ENCODE results near the gene EFS. TPM values are rescaled to one million over a fixed set of nuclear protein-coding genes. Genes with fewer than 3 reads are reported as not detected.

The EFS gene
- total and polyA plus RNA-seq, 2 experiments from 2014 or later = 9.7 to 21.9 TPM

DNA sequence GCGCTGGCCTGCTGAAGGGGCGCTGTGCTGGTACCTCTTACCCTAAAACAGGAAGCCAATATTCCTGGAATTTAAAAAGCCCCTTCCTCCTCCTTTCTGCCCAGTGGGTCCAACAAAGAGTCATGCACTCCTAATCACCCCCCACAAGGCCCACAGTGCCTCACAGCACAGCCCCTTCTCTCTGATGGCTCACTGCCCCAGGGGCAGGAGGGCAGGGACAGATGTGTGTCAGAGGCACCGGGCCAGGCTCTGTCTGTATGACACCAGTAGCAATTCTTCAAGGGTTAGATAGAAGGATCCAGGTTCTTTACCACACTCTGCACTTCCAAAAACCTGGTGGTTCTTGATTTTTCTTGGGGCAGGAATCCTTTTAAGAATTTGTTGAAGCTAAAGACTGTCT is 34.2 kb upstream of the EFS start:
- Histone ChIP-seq H3K4me2 (no peak overlapping the region), H3K9me3 (ENCODE audit: low read depth) (no peaks in the 10 kb centered on the region), H3K4me1 (ENCODE audit: insufficient read depth) (no peaks in the 10 kb centered on the region), H2AFZ (no peak overlapping the region), H3K79me2 (no peaks in the 10 kb centered on the region), H4K20me1 (ENCODE audit: insufficient read depth, poor library complexity, severe bottlenecking) (no peaks in the 10 kb centered on the region), H3K27me3 (no peaks in the 10 kb centered on the region), H3K9me2 (replicated peaks; ENCODE audit: insufficient read depth) (no peaks in the 10 kb centered on the region), H3K4me3 (no peak overlapping the region), H3K36me3 (replicated peaks; ENCODE audit: insufficient read depth, low read depth) (no peaks in the 10 kb centered on the region), H3K27ac (no peak overlapping the region)
- DNase-seq (ENCODE audit: low spot score) = no peak
- 87% methylated on average over 3 of the region's 3 CpGs for WGBS (ENCODE audit: low lambda C conversion rate, missing lambda C conversion rate)
- TF ChIP-seq, protein P1, sequence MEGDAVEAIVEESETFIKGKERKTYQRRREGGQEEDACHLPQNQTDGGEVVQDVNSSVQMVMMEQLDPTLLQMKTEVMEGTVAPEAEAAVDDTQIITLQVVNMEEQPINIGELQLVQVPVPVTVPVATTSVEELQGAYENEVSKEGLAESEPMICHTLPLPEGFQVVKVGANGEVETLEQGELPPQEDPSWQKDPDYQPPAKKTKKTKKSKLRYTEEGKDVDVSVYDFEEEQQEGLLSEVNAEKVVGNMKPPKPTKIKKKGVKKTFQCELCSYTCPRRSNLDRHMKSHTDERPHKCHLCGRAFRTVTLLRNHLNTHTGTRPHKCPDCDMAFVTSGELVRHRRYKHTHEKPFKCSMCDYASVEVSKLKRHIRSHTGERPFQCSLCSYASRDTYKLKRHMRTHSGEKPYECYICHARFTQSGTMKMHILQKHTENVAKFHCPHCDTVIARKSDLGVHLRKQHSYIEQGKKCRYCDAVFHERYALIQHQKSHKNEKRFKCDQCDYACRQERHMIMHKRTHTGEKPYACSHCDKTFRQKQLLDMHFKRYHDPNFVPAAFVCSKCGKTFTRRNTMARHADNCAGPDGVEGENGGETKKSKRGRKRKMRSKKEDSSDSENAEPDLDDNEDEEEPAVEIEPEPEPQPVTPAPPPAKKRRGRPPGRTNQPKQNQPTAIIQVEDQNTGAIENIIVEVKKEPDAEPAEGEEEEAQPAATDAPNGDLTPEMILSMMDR (IDR thresholded peaks at IDR 0.05; ENCODE audit: poor library complexity) = no peak
- TF ChIP-seq EZH2 (IDR thresholded peaks at IDR 0.05; ENCODE audit: borderline replicate concordance) (no peak), EZH2phosphoT487 (IDR thresholded peaks at IDR 0.05; ENCODE audit: low read depth, severe bottlenecking, unreplicated experiment) (no peak)

DNA sequence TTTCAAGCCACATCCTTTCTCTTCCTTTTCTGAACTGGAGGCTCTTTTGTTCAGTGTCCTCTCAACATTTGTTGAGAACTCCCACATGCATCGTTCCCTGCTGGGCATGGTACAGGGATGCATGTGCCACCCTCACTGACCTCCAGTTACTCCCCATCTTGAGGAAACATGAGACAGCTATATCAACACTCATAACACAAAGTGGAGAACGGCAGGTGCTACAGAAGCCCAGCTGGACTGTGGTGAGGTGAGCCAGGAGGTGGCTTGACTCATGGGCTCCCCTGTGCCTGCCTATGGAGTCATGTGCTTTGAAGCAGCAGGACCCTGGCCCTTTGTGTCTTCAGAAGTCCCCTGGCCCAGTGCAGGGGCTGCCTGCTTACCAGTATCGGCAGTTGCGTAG is 33.4 kb upstream of the EFS start:
- Histone ChIP-seq H3K9me3 (ENCODE audit: low read depth) (no peaks in the 10 kb centered on the region), H4K20me1 (ENCODE audit: insufficient read depth, poor library complexity, severe bottlenecking) (no peaks in the 10 kb centered on the region), H2AFZ (no peak overlapping the region), H3K4me1 (ENCODE audit: insufficient read depth) (no peaks in the 10 kb centered on the region), H3K4me2 (no peak overlapping the region), H3K27me3 (no peaks in the 10 kb centered on the region), H3K4me3 (no peak overlapping the region), H3K27ac (no peak overlapping the region), H3K9me2 (replicated peaks; ENCODE audit: insufficient read depth) (no peaks in the 10 kb centered on the region), H3K36me3 (replicated peaks; ENCODE audit: insufficient read depth, low read depth) (no peaks in the 10 kb centered on the region), H3K79me2 (no peaks in the 10 kb centered on the region)
- WGBS (ENCODE audit: low lambda C conversion rate, missing lambda C conversion rate) = 93% methylated on average over 4 of the region's 4 CpGs
- TF ChIP-seq, protein P1 (IDR thresholded peaks at IDR 0.05; ENCODE audit: poor library complexity) = no peak
- no peak for DNase-seq (ENCODE audit: low spot score)

DNA sequence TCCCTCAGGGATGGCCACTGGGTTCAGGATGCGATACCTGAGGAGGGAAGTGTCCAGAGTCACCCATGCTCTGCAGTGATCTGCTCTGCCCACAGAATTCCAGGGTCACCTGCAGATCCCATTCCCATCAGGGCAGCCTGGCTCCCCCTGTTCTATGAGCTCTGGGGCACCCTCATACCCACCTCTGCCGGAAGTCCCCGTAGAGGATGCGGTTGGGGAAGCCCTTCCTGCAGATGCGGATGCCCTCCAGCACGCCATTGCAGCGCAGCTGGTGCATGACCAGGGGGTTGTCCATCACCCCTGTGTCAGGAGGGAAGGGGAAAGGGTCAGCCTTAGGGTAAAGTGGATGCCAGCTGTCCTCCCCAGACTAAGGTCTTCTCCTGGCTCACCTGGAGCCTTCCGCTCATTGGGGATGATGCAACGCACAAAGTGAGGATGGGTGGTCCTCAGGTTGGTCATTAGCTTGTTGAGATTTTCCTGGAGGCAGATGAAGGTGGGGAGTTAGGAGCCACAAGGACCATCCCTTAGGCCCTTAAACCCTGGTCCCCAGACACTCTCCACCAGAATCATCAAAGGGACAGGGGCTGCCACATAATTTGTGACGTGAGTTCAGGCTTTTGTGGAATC is 31.9 kb upstream of the EFS start:
- Histone ChIP-seq H3K4me3 (no peak overlapping the region), H3K4me2 (no peak overlapping the region), H3K9me2 (replicated peaks; ENCODE audit: insufficient read depth) (no peaks in the 10 kb centered on the region), H3K36me3 (replicated peaks; ENCODE audit: insufficient read depth, low read depth) (no peaks in the 10 kb centered on the region), H3K79me2 (no peaks in the 10 kb centered on the region), H3K27ac (no peak overlapping the region), H3K4me1 (ENCODE audit: insufficient read depth) (no peaks in the 10 kb centered on the region), H4K20me1 (ENCODE audit: insufficient read depth, poor library complexity, severe bottlenecking) (no peaks in the 10 kb centered on the region), H3K9me3 (ENCODE audit: low read depth) (no peaks in the 10 kb centered on the region), H2AFZ (no peak overlapping the region), H3K27me3 (no peaks in the 10 kb centered on the region)
- TF ChIP-seq EZH2 (IDR thresholded peaks at IDR 0.05; ENCODE audit: borderline replicate concordance) (no peak), EZH2phosphoT487 (IDR thresholded peaks at IDR 0.05; ENCODE audit: low read depth, severe bottlenecking, unreplicated experiment) (no peak)
- TF ChIP-seq, protein P1 (IDR thresholded peaks at IDR 0.05; ENCODE audit: poor library complexity) = no peak
- no peak for DNase-seq (ENCODE audit: low spot score)
- 96% methylated on average over 10 of the region's 10 CpGs for WGBS (ENCODE audit: low lambda C conversion rate, missing lambda C conversion rate)

DNA sequence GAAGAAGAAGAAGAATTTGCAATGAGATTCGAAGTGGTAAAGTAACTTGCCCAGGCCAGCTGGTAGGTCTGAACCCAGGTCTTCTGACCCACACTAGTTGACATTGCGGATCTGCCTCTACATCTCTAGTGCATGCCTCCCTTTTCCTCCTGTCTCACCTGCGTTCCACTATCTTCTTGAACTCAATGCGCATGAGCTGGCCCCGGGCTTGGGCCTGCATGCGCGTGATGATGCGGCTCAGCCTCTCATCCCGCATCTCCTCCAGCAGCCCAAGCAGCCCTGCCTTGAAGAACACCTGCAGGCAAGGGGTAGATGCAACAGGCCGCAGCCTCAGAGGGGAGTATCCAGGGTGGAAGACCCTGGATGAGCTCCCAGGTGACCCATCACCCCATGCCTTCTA is 31.2 kb upstream of the EFS start:
- H3K4me1 ChIP-seq (ENCODE audit: insufficient read depth) = no peaks in the 10 kb centered on the region
- no peak overlapping the region for H3K4me3 ChIP-seq
- no peaks in the 10 kb centered on the region for H3K36me3 ChIP-seq (replicated peaks; ENCODE audit: insufficient read depth, low read depth)
- H4K20me1 ChIP-seq (ENCODE audit: insufficient read depth, poor library complexity, severe bottlenecking) = no peaks in the 10 kb centered on the region
- no peaks in the 10 kb centered on the region for H3K9me3 ChIP-seq (ENCODE audit: low read depth)
- H3K27me3 ChIP-seq = no peaks in the 10 kb centered on the region
- H2AFZ ChIP-seq = no peak overlapping the region
- no peak for DNase-seq (ENCODE audit: low spot score)
- WGBS (ENCODE audit: low lambda C conversion rate, missing lambda C conversion rate) = 94% methylated on average over 10 of the region's 10 CpGs
- H3K4me2 ChIP-seq = no peak overlapping the region
- no peak overlapping the region for H3K27ac ChIP-seq
- no peaks in the 10 kb centered on the region for H3K79me2 ChIP-seq
- TF ChIP-seq EZH2 (IDR thresholded peaks at IDR 0.05; ENCODE audit: borderline replicate concordance) = no peak
- TF ChIP-seq, protein P1 (IDR thresholded peaks at IDR 0.05; ENCODE audit: poor library complexity) = no peak
- no peak for TF ChIP-seq EZH2phosphoT487 (IDR thresholded peaks at IDR 0.05; ENCODE audit: low read depth, severe bottlenecking, unreplicated experiment)
- no peaks in the 10 kb centered on the region for H3K9me2 ChIP-seq (replicated peaks; ENCODE audit: insufficient read depth)
